ENCODE results near the gene ZNF562. TPM values are rescaled to one million over a fixed set of nuclear protein-coding genes. Genes with fewer than 3 reads are reported as not detected.

ZNF562 gene
- 35.6 and 40.2 TPM in 2 replicates for total RNA-seq (2014; rRNA removed; shearing (Covaris generic))

DNA sequence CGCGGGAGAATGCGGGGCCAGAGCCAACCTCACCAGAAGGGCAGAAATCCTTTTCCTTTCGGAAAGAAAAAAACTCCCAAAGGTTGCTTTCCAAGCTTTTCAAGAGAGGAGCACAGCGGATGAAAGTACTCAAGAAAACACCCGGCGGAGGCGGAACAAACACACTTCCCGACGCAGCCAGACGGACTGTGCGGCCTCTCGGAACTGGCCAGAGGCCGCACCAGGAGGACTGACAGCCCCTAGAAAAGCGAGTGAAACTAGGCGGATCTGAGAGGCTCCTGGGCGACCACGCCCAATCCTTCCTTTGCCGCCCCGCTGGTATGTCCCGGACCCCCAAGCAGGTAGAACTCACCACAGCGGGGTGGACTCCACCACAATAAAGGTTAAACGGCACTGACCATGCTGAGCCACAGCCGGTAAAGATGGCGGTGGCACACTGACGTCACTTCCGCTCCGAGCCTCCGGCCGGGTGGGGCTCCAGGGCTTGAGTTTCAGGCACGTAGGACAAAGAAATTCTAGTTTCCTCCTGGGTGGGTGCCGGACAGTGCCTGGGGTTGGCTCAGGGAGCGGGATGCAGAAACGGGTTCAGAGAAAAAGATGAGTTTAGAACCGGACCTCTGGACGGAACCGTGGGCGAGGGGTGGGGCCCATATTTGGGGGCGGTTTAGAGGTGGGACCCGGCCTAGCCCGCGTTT, at the start of gene ZNF562:
TSS of gene ZNF562 (minus strand) at position 438 of the 695 bp plus-strand sequence. CDS start 14,356 bp downstream, outside the sequence.

DNA sequence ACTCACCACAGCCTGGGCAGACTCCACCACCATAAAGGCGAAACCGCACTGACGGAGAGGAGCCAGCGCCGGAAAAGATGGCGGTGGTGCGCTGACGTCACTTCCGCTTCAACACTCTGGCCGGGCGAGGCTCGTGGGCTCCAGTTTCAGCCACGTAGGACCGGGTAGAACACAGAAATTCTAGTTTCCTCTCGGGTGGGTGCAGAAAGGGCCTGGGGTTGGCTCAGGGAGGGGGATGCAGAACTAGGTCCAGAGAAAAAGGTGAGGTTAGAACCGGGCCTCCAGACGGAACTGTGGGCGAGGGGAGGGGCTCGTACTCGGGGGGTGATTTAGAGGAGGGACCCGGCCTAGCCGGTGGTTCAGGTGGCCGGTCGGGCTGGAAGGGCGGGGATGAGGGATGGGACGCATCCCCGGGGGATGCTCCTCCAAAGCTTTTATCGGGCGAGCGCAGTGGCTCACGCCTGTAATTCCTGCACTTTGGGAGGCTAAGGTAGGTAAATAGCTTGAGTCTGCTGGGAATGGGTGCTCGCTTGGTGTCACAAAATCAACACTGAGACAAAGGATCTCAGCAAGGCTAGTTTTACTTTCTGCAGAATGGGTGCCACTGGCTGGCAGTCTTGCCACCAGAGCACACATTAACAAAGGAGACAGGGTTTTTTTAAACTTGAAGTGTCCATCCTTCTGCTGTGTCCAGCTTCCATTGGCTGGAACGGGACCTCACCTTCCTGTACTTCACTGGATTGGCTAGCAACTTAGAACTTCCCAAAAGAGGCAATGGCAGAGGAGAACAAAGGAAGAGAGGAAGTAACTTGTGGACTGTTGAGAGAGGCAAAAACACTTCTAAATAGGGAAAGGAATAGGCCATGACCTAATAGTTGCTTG, 53.5 kb downstream of the ZNF562 start, which contains the start of gene ZNF561:
TSS of gene ZNF561 (minus strand) at position 77 of the 882 bp plus-strand sequence. CDS start 1,776 bp downstream, outside the sequence.

Other genes starting within 250 kb of the ZNF562 start
- gene ZNF266, start 239.5 kb downstream of the ZNF562 start, total RNA-seq (2014; rRNA removed; shearing (Covaris generic)): 14.2 and 14.9 TPM in 2 replicates
- gene ZNF560, start 176.5 kb downstream of the ZNF562 start, total RNA-seq (2014; rRNA removed; shearing (Covaris generic)): 1.4 and 3.7 TPM in 2 replicates
- gene ZNF426, start 136.5 kb downstream of the ZNF562 start, total RNA-seq (2014; rRNA removed; shearing (Covaris generic)): 9.0 and 9.3 TPM in 2 replicates
- gene ZNF121, start 90.6 kb downstream of the ZNF562 start, total RNA-seq (2014; rRNA removed; shearing (Covaris generic)): 48.4 and 56.3 TPM in 2 replicates
- 18.4 and 19.1 TPM in 2 replicates for gene ZNF561, start 53.9 kb downstream of the ZNF562 start, total RNA-seq (2014; rRNA removed; shearing (Covaris generic))
- 1.9 and 7.7 TPM in 2 replicates for gene ZNF846, start 93.6 kb upstream of the ZNF562 start, total RNA-seq (2014; rRNA removed; shearing (Covaris generic))
- gene FBXL12, start 144.0 kb upstream of the ZNF562 start, total RNA-seq (2014; rRNA removed; shearing (Covaris generic)): 27.1 and 35.0 TPM in 2 replicates
- gene UBL5, start 152.8 kb upstream of the ZNF562 start, total RNA-seq (2014; rRNA removed; shearing (Covaris generic)): 429 and 509 TPM in 2 replicates
- 189 and 204 TPM in 2 replicates for gene PIN1, start 160.2 kb upstream of the ZNF562 start, total RNA-seq (2014; rRNA removed; shearing (Covaris generic))